ENCODE data around the gene EPB41L2. TPM values are rescaled to one million over a fixed set of nuclear protein-coding genes. Genes with fewer than 3 reads are reported as not detected.

Gene EPB41L2
- total RNA-seq, 2 experiments from 2014 or later: 40.1 to 40.7 TPM

DNA sequence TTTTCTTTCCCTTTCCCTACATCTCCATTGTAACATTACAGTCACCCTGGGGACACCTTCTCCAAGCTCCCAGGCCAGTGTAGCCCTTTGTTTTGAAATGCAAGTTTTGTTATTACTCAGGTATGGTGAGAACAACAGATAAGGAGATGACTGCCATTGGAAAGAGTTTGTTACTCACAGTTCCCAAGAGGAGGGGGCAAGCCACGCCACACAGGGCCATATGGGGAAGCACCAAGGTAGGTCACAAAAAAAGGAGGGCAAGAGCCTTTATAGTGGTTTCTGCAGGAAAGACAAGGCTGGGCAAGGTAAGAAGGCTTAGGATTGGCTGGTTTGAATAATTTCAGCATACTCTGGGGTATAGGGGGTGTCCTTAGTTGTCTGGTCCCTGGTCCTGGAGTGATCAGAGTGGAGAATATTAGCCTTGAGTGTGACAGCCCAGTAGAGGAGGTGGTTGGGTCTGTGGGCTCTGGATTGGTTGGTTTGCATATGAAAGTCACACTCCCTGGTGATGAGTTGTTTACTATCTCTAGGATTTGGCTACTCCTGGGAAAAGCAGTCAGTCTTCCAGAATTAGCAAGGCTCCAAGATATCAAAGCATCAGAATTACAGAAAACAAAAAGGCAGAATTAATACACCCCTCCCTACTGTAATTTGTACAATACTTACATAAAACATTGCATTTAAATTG is 268.9 kb downstream of the EPB41L2 start:
- Mint-ChIP-seq H3K9me3 (peaks cover 6% of the 10 kb centered on the region), H3K27me3 (peaks cover 3% of the 10 kb centered on the region), H3K36me3 (peaks cover 2% of the 10 kb centered on the region), H3K4me1 (peaks cover 3% of the 10 kb centered on the region), H3K27ac (no peak overlapping the region), H3K4me3 (no peak overlapping the region)
- no peak for DNase-seq

Other genes starting within 250 kb of the EPB41L2 start
- not detected for gene SMLR1, start 235.8 kb downstream of the EPB41L2 start, total RNA-seq
- 1 to 10 TPM; 6.0 to 6.2 TPM for gene AKAP7, start 72.2 kb upstream of the EPB41L2 start, total RNA-seq

Data from activated naive CD8-positive, alpha-beta T cell treated with anti-CD3 and anti-CD28 coated beads for 36 hours (primary cell).